SKM-1 (cell line): ENCODE data around the gene WIPI1.
A peak's percentile ranks its signal among the peaks of the same experiment; 100 is the strongest.
"Not testable (repeated sequence)": the region's sequence is repeated elsewhere in the genome, so short reads cannot be mapped to it uniquely, and the experiment has no call there.

Experiments used
- DNase-seq: peaks from one replicate; lab custom pipeline; 2025; ENCODE audit not compliant: unreplicated experiment; lab: John Stamatoyannopoulos, UW

The WIPI1 gene, protein sequence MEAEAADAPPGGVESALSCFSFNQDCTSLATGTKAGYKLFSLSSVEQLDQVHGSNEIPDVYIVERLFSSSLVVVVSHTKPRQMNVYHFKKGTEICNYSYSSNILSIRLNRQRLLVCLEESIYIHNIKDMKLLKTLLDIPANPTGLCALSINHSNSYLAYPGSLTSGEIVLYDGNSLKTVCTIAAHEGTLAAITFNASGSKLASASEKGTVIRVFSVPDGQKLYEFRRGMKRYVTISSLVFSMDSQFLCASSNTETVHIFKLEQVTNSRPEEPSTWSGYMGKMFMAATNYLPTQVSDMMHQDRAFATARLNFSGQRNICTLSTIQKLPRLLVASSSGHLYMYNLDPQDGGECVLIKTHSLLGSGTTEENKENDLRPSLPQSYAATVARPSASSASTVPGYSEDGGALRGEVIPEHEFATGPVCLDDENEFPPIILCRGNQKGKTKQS

DNA sequence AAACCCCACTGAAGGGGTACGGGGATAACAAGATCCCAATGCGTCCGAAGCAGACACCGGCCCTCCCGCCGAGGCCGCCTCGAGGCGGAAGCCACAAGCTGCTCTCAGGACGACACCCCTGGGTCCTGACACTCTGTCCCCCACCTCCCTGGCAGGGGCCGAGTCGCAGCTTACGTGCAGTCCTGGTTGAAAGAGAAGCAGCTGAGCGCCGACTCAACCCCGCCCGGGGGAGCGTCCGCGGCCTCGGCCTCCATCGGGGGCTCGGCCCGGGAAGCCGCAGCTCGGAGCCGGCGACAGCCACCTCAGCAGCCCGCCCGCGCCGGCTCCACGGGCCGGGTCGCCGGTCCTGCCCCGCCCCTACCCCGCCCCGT lies at the start of gene WIPI1:
TSS of gene WIPI1 (minus strand) at position 329 of the 371 bp plus-strand sequence. CDS start at position 254, 75 bp downstream.
- DNase-seq, result no peak

DNA sequence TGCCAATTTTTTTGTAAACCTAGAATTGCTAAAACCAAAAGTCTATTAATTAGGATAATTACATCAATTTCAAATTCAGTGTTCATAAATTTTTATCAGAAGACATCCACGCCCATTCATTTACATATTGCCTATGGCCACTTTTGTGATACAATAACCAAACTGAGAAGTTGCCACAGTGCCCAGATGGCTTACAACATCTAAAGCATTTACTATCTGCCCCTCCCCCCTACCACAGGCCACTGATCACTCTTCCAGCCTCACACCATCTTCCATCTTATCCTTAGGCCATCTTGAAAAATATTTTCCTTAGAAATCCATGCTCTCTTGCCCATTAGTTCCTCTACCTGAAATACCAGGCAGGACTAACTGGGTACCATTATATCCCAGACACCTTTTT lies 48.7 kb upstream of the WIPI1 start:
- DNase-seq, result no peak

DNA sequence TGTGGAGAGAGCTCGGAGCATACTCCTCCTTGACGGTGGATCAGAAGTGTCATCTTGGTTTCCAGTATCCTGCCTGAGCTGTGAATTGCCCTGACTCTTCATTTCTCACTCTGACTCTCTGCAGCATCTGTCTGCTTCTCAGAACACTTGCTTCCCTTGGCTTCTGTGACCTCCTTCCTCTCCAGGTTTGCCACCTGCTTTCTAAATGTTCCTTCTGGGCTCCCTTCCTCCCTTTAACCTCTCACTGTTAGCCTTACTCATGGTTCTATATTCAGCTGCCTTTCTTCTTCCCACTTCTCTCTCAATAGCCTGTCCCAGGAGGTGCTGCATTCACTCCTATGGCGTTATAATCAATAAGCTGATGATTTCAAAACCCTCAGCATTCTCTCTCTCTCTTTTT lies 43.8 kb upstream of the WIPI1 start:
- no peak for DNase-seq

DNA sequence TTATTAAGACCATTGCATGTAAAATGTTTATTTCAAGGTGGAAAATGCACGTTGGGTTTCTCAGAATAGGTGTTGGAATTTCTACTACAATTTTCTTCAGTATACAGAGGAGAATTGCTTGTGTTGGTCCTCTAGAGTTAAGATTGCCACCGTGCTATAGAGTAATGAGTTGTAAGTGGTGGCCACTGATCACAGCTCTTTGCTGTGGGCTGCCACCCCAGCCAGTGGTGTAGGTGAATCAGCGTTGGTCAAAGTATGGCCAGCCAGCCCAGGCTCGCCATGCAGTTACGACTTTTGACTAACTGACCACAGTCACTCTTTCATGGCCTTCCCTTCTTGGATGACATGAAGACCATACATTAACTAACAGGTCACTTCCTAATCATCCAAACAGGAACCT lies 42.3 kb upstream of the WIPI1 start:
- DNase-seq, result no peak

DNA sequence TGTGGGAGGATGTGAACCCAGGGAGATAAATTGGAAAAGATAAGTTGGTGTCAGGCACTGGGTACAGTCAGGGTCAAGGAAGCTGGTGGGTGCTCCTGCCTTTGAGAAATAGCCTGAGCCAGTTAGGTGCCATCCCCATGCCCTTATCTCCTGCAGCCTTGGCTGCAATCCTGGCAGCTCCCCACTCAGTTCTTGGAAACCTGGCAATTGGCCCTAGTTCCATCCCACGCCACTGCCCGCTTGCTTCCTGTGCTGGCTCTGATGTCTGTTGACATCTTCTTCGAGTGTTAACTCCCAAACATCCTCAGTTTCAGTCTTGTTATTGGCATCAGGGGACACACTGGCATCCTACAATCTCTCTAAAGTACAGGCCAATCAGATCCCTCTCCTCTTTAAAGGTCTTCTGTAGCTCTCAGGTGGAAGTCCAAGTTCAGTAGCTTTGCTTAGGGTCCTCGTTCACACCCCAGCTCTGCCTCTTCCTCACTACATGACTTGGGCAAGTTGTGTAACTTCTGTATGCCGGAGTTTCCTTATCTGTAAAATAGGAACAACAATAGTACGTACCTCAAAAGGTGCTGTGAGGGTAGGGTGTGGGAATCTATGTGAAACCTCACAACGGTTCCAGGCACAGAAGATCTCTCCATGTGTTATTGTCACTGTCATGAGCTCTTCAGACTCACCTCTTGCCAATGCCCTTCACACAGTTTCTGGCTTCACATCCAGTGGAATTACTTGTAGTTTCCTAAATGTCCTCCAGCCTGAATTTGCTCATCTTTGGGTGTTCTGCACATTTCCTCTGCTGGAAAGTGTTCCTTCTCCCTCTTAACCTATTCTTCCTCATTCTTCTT lies 41.4 kb upstream of the WIPI1 start:
- peak; percentile 29 for DNase-seq

DNA sequence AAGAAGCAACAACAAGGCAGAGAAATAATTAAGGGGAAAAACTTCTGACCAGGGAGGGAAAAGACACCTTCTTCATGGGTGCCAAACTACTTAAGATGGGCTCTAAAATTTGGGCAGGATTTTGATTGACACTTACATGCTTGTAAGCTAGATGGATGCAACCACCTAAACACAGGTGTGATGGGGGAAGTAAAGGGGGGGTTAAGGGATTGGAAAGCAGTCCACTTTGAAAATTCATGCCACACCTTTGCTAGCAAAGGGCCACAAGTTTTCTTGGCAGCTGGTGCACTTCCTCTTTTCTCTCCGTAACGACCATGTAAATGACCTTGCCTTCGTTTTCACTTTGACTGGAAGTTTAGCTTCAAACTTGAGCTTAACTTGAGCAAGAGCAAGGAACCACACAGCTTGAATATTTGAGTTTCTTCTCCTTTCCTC lies 40.6 kb upstream of the WIPI1 start:
- DNase-seq, result peak; percentile 92

DNA sequence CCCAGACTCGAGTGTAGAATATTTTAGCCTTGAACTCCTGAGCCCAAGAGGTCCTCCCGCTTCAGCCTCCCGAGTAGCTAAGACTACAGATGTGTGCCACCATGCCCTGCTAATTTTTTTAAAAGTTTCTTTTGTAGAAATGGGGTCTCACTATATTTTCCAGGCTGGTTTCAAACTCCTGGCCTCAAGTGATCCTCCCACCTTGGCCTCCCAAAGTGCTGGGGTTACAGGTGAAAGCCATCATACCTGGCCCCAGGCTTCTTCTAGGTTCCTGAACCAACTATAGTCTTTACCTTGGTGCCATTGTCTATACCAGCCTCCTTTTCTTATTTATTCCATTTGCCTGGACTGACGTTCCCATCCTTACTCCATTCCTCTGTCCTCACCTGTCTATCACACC lies 37.8 kb upstream of the WIPI1 start:
- DNase-seq, result no peak

DNA sequence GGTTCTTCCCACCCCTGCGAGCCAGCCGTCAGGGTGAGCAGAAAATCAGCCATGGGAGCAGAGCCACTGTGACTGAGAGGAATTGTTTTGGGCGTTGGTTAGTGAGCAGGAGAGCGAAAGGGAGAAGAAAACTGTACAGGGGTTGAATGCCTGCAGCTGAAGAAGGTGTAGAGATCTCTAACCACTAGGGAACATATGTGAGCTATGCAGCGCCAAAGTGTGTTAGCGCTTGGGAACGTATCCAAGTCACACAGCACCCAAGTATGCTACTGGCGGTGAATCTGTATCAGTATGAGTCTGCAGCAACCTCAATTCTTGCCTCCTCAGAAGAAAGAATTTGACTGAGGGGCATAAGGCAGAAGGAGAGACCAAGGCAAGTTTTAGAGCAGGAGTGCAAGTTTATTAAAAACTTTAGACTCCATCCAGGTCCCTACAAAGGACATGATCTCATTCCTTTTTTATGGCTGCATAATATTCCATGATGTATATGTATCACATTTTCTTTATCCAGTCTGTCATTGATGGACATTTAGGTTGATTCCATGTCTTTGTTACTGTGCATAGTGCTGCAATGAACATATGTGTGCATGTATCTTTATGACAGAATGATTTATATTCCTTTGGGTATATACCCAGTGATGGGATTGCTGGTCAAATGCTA lies 35.2 kb upstream of the WIPI1 start:
- DNase-seq, result not testable (repeated sequence)

DNA sequence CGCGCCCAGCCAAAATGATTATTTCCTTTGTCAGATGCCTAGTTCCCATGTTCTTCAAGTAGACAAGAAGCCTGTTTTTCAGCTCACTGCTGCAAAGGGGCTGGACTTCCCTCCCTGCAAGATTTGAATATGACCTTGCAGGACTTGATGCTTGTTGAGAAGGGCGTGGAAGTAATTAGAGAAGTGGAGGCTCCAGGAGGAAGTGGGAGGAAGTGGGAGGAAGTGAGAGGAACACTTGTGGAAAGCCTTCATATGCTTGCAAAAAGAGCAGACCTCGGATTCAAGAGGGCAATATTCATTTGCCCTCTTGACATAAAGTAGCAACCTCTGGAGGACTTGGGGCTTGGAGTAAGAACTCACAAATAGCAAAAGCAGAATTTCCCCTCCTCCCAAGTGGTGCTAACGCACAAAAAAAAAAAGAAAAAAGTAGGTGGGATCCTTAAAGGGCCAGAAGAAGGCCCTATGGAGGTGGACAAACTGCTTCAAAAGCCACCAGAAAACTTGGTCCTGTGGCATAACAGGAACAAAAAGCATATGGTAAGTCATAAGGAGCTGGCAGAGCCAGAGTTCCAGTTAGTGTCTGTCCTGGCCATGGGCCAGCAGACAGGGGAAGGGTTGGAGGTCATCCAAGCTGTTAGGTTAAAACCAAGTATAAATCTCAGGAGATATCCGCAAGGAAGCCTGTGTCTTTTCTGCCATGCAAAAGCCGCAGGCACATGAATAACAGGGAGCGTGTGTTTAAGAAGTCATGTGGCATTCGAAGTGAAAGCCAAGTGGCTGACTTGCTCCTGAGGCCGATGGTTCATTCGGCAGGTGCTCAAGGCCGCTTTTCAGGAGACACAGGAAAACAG lies 34.3 kb upstream of the WIPI1 start:
- peak; percentile 91 for DNase-seq

DNA sequence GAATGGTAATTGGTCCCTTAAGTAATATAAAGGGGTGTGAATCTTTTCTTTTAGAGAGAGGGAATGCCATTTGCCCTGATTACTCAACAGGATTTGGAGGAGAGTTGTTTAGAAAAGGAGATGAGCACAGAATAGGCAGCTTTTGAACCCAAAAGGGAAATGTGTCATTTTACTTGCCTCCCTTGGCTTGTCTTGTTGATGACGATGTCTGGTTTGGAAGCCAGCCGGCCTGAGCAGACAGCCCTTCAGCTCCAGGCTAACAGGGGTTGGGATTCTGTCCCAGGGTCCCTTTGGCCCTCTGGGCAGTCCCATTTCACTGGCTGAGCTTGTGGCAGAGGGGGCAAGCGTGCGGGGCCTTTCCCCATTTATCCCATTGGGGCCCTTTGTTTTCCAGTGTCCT lies 32.6 kb upstream of the WIPI1 start:
- no peak for DNase-seq

DNA sequence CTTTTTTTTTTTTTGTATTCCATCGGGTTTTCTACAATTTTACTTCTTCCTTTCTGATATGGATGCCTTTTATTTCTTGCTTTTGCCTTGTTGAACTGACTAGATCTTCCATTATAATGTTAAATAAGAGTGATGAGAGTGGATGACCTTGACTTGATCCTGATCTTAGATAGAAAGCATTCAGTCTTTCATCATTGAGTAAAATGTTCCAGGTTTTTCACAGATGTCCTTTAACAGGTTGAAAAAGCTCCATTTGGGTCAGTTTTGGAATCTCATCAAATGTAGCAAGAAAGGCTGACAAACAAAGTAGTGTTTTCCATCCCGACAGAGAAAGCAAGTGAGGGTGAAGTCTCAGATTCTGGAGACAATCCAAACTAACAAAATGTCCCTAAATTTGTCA lies 27.2 kb upstream of the WIPI1 start:
- DNase-seq, result no peak

DNA sequence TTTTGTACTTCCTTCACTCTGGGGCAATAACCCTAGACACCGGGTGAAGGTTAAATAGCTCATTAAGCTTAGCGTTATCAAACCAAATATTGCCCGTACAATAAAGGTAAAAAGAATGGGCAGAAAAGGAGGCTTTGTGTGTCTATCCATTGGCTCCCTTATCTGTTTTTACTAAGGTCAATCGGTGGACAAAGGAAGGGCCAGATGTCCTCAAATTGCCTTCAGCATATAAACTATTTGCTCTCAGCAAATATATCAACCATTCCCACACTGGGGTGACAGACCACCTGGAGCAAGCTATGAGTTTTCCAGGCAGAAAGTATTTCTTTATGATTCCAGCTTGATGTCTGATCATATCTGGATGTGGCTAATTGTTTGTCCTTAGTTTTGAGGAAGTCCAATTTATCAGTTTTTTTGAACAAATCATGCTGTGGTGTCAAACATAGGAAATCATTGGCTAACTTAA lies 25.3 kb upstream of the WIPI1 start:
- DNase-seq, result no peak

DNA sequence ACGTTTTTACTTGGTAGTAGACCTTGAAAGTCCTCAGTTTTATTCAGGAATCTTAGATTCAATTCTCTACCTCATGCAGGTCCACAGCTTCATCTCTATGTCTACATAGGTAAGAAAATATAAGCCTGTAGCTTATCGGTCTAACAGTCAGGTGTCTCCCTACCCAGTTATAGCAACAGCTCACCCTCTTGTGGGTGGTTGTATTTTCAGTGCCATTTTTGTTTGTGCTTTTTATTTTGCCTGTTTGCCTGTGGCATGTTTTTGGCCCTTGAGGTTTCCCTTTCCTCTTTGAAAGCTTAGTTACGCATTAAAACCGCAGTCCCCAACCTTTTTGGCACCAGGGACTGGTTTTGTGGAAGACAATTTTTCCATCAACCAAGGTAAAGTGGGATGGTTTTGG lies 23.6 kb upstream of the WIPI1 start:
- no peak for DNase-seq

DNA sequence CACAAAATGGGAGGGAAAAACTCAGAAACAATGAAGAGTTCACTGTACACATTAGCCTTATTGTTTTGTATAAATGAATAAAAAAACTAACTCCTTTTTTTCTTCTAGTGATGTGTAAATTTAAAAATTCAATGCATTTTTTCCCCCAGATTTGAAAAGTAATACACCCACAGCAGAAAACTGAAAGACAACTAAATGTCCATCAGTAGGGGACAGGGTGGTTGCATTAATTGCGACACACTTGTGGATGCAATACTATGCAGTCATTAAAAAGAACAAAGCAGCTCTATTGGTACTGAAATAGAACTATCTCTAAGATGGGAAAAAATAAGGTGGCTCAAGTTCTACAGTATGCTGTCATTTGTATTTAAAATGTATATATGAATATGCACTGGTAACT lies 13.7 kb upstream of the WIPI1 start:
- DNase-seq, result no peak

DNA sequence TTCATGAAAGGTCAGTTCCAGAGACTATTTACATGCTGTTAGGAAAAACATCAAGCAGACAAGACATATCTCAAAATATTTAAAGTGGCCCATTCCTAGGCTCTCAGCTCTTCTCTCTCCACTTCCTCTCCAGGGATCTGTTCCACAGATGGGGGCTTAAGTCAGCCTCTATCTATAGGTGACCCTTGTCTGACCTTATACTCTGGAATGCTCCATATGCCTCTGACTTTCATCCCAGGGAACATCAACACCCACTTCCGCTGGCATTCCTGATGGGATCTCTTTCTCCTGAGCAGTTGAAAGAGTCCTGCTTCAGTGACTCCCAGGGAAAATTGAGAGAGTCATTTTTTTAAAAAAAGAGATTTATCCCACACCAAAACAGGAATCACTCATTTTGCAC lies 11.5 kb upstream of the WIPI1 start:
- DNase-seq, result no peak

DNA sequence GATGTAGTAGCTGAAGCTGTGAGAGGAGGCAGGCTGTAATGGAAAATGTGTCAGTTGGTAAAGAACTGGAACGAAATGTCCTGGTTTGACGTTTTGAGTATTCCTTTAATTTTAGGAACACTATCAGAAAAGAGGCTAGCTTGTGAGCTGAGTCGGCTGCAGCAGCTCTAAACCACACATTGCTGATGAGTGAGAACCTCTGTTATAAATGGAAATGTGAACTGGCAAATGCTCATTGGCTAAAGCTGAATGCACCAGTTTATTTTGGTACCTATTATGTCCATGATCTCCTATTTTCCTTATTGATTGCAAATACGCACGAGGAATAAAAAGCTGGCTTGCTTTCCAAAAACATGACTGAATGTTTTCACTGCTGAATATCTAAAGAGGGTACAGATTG lies 11.0 kb upstream of the WIPI1 start:
- DNase-seq, result no peak

DNA sequence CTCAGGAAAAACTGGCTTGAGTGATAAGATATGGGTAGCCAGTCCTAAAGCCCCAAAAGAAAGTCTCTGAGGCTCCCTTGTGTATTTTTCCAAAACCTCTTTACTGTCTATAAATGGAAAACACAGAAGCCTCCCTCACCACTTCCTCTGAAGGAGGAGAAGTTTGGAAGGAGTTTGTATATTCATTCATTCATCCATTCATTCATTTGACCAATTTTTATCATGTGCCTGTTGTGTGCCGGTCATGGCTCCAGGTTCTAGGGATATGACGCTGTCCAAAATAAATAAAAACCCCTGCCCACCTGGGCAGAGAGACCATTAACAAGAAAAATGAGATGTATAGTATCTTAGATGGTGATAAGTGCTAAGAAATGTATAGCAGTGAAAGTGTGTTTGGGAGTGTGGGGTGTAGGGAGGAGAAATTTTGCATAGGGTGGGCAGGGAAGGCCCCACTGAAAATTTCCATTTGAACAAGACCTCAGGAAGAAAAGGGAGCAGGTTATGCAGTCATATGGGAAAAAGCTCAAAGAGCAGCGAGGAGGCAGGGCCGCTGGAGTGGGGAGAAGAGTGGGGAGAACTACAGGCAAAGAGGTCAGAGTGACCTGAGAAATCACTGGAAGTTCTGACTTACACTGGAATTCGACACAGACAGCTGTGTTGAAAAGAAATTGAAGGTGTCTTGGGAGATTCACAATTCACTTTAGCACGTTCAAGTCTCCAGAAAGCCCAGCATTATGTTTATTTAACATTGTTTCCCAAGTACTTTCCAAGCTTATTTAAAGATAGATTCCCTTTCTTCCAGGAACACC lies 6.1 kb upstream of the WIPI1 start:
- DNase-seq, result no peak

DNA sequence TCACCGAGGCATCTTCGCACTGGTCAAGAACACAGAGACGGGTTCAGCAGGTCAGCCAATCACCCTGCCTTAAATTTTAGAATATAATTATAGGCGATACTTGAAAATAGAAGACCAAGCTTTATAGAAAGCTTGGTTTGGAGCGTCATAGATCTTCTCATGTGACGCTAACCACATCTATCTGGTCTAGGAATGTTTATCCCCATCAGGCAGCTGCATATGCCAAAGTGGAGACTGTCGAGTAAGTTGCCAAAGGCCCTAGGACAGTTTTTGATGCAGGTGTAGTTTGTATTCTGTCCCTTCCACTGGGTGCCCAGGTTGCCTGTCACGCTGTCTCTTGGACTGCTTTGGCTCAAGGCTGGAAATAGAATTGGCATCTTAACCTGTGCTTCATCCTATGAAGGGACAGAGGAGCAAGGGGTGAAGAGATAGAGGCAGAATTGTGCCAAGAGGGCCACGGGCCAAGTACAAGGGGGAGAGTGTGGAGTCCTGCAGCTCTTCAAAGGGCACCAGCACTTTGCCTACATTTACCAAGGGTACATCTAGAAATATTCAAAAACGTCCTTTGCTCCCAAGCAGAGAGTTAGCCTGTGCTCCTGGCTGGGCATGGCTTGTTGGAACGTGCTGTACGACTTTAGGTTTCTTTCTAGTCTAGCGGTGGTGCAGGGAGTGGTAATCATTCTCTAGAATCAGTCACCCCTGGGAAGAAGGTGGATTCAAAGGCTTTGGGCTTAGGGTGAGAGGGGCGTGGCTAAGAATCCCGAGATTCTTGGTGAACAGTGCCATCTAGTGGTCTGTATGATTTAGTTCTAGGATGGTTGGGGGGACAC lies 5.3 kb upstream of the WIPI1 start:
- DNase-seq, result peak; percentile 59

DNA sequence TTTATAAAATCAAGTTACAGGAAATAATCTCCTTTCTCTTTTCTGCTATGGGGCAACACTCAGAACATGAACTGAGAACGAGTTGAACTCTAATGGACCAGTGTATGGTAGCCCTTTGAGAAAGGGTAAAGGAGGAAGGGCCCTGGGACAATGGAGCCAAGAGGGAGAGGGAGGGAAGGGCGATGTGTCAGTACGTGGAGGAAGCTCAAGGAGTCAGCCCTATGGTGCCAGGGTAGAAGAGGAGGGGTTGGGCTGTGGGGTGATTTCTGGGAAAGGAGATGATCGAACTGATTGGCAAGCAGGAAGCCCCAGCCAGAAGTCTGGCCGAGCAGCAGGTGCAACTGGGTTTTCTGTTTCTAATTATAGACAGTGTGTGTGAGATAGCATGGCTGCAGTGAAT lies 4.3 kb upstream of the WIPI1 start:
- no peak for DNase-seq
